ENCODE measurements around the gene BMP2K. TPM values are rescaled to one million over a fixed set of nuclear protein-coding genes. Genes with fewer than 3 reads are reported as not detected.

Gene BMP2K
- polyA plus RNA-seq, 3 donors from 2014 or later: 0.93 to 3.0 (median 1.3) TPM

DNA sequence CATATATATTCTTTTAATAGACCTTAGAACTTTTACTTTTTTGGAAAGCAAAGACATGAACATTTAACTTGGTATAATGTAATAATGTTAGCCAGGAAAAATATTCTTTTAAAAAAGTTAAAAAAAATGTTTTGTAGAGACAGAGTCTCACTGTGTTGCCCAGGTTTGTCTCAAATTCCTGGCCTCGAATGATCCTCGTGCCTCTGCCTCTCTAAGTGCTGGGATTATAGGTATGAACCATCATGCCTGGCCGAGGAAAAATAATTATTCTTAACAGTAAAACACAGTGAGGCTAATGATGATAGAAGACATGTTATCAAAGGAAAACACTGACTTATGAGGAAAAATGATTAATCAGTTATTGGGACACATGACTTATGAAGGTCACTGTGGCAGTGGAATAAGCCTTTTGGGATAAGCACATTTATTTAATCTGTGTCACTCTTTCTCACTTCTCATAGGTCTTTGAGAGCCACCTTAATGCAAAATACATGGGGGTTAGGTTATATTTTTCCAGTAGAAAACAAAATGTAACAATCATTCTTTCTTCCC lies 6.0 kb upstream of the BMP2K start:
- no peak for DNase-seq
- H3K27me3 Mint-ChIP-seq (ENCODE audit: low read depth in 3 of 3): peaks cover 2 to 8% (median 6%) of the 10 kb centered on the region in 3 donors
- no peaks in the 10 kb centered on the region for H3K9me3 Mint-ChIP-seq
- no peak overlapping the region for H3K27ac Mint-ChIP-seq
- H3K4me3 Mint-ChIP-seq: no peak overlapping the region
- H3K36me3 Mint-ChIP-seq: no peaks in the 10 kb centered on the region
- H3K4me1 Mint-ChIP-seq: peaks cover 3 to 6% of the 10 kb centered on the region in 2 donors

DNA sequence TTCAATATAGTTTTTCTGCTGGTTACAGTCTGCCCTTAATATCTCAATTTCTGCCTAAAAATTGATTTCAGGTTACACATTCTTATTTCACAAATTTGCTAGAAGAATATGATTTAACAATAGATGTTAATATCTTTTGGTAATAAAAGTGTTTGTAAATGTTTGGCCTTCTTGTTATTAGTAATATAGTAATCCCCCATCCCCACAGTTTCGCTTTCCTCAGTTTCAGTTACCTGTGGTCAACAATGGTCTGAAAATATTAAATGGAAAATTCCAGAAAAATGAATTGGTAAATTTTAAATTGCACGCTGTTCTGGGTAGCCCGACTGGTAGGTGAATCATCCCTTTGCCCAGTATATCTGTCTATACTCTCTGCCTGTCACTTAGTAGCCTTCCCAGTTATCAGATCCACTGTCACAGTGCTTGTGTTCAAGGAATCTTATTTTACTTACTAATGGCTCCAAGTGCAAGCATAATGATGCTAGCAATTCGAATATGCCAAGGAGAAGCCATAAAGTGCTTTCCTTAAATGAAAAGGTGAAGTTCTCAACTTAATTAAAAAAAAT lies 3.5 kb upstream of the BMP2K start:
- H3K27ac Mint-ChIP-seq: no peak overlapping the region

GRCh38 chr4:78774417-78774816 lies 1.7 kb upstream of the BMP2K start:
- Mint-ChIP-seq H3K4me1 (peaks cover 18 to 23% of the 10 kb centered on the region in 2 donors), H3K9me3 (no peaks in the 10 kb centered on the region), H3K27ac (peak overlapping the region in 2 of 6 donors; percentile 42 to 90), H3K27me3 (ENCODE audit: low read depth in 3 of 3) (peaks cover 10 to 19% (median 14%) of the 10 kb centered on the region in 3 donors), H3K4me3 (peak overlapping the region in 3 of 5 donors; percentile 91 to 94 (median 93)), H3K36me3 (no peaks in the 10 kb centered on the region)
- no peak for DNase-seq

More for the DNA sequence above, 3.5 kb upstream of the BMP2K start:
- Mint-ChIP-seq H3K9me3 (no peaks in the 10 kb centered on the region), H3K36me3 (no peaks in the 10 kb centered on the region), H3K4me1 (peaks cover 16 to 19% of the 10 kb centered on the region in 2 donors), H3K4me3 (no peak overlapping the region), H3K27me3 (ENCODE audit: low read depth in 3 of 3) (peaks cover 12 to 19% (median 14%) of the 10 kb centered on the region in 3 donors)
- no peak for DNase-seq

DNA sequence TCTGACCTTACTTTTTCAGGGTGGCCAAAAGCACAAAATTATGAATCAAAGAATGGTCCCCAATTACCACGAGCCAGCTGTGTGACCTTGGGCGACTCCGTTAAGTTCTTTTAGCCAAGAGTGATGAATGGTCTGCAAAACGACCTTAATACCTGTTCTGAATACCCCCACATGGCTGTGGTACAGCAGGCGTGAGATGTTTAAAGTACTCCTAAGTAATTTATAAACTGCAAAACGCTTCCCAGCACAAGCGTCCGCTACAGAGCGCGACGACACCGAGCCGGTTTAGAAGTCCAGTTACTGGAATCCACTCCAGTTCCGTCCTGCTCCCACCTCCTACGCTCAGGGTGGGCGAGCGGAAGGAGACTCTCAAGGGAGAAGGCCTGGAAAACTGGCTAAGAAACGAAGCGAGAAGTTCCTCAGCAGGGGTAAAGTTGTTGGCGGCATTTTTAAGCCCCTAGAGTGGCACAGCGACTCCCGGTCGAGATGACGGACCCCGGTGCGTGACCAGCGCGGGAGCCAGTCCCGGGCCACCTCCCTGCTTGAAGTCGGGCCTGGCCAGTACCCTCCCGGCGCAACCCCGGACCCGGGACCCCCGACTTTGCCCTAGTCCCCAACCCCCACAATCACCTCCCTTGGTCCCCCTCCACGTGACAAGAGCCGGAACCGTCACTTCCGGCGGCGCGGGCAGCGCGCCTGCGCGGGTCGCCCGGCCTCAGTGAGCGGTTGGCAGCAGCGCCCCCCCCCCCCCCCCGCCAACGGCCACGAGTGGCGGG lies 659 bp upstream of the BMP2K start:
- Mint-ChIP-seq H3K4me3 (peak overlapping the region; percentile 91 to 97 (median 94)), H3K36me3 (no peaks in the 10 kb centered on the region), H3K4me1 (peaks cover 18 to 23% of the 10 kb centered on the region in 2 donors), H3K27me3 (ENCODE audit: low read depth in 3 of 3) (peaks cover 10 to 19% (median 12%) of the 10 kb centered on the region in 3 donors), H3K27ac (peak overlapping the region; percentile 90 to 97 (median 96)), H3K9me3 (no peaks in the 10 kb centered on the region)
- peak; percentile 84 to 90 (median 89) for DNase-seq

- H3K36me3 Mint-ChIP-seq: no peaks in the 10 kb centered on the region
- H3K27ac Mint-ChIP-seq: peak overlapping the region; percentile 86 to 91 (median 88)
Measured at GRCh38 chr4:78776729-78777575, 802 bp downstream of the BMP2K start.

DNA sequence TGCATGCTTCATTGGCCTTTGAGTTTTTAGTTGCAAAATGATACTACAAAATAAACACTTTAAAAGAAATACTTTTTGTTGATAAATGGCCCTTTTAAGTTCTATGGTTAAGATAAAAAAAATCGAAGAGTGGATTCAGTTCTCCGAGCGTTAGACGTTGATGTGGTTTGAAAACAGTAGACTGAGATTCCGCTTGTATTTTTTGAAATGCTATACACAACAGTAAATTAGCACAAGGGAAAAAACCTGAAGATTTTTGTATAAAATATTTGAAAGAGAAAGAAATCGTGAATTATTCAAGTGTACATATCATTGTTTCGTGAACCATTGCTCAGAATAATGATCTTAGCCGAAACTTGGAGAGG lies 1.4 kb downstream of the BMP2K start:
- Mint-ChIP-seq H3K9me3 (no peaks in the 10 kb centered on the region), H3K4me3 (peak overlapping the region; percentile 89 to 94 (median 92))
- DNase-seq: no peak

More at GRCh38 chr4:78776729-78777575, 802 bp downstream of the BMP2K start:
- peak; percentile 50 to 58 (median 54) for DNase-seq
- Mint-ChIP-seq H3K4me3 (peak overlapping the region; percentile 89 to 94 (median 92)), H3K4me1 (peaks cover 18 to 23% of the 10 kb centered on the region in 2 donors), H3K27me3 (ENCODE audit: low read depth in 3 of 3) (peaks cover 10 to 19% (median 12%) of the 10 kb centered on the region in 3 donors), H3K9me3 (no peaks in the 10 kb centered on the region)

DNA sequence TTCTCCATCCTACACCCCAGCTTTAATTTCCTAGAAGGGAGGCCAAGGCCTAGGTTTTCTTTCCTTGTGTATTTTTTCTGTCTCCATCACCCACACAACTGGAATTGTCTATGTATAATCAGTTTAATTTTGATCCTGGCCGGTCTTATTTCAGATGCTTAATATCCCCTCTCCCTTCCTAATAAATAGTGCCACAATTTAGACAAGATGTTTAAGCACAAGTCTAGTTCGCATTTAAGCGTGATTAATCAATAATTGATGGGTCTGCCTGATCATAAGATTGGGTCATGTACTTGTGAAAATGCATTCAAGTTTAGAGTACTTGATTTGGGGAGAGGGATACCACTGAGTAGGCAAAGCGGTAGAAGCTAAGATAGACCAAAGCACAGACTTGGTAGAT lies 2.4 kb downstream of the BMP2K start:
- peaks cover 10 to 17% (median 12%) of the 10 kb centered on the region in 3 donors for H3K27me3 Mint-ChIP-seq (ENCODE audit: low read depth in 3 of 3)
- DNase-seq: no peak
- H3K27ac Mint-ChIP-seq: no peak overlapping the region
- H3K4me3 Mint-ChIP-seq: no peak overlapping the region
- peaks cover 18 to 23% of the 10 kb centered on the region in 2 donors for H3K4me1 Mint-ChIP-seq
- no peaks in the 10 kb centered on the region for H3K9me3 Mint-ChIP-seq
- H3K36me3 Mint-ChIP-seq: no peaks in the 10 kb centered on the region

More for the DNA sequence above, 1.4 kb downstream of the BMP2K start:
- H3K4me1 Mint-ChIP-seq: peaks cover 18 to 23% of the 10 kb centered on the region in 2 donors
- no peaks in the 10 kb centered on the region for H3K36me3 Mint-ChIP-seq
- H3K27me3 Mint-ChIP-seq (ENCODE audit: low read depth in 3 of 3): peaks cover 10 to 19% (median 12%) of the 10 kb centered on the region in 3 donors
- peak overlapping the region in 1 of 6 donors; percentile 89 for H3K27ac Mint-ChIP-seq

- peaks cover 10 to 17% (median 12%) of the 10 kb centered on the region in 3 donors for H3K27me3 Mint-ChIP-seq (ENCODE audit: low read depth in 3 of 3)
- H3K27ac Mint-ChIP-seq: no peak overlapping the region
- H3K36me3 Mint-ChIP-seq: no peaks in the 10 kb centered on the region
Measured at GRCh38 chr4:78779280-78779679, 3.1 kb downstream of the BMP2K start.

GRCh38 chr4:78780093-78780492 lies 3.9 kb downstream of the BMP2K start:
- Mint-ChIP-seq H3K4me1 (peaks cover 16 to 18% of the 10 kb centered on the region in 2 donors), H3K27ac (no peak overlapping the region), H3K4me3 (no peak overlapping the region), H3K27me3 (ENCODE audit: low read depth in 3 of 3) (peaks cover 10 to 14% (median 12%) of the 10 kb centered on the region in 3 donors), H3K36me3 (no peaks in the 10 kb centered on the region), H3K9me3 (no peaks in the 10 kb centered on the region)
- DNase-seq: no peak

More at GRCh38 chr4:78779280-78779679, 3.1 kb downstream of the BMP2K start:
- Mint-ChIP-seq H3K9me3 (no peaks in the 10 kb centered on the region), H3K4me1 (peaks cover 18 to 23% of the 10 kb centered on the region in 2 donors), H3K4me3 (no peak overlapping the region)
- no peak for DNase-seq

DNA sequence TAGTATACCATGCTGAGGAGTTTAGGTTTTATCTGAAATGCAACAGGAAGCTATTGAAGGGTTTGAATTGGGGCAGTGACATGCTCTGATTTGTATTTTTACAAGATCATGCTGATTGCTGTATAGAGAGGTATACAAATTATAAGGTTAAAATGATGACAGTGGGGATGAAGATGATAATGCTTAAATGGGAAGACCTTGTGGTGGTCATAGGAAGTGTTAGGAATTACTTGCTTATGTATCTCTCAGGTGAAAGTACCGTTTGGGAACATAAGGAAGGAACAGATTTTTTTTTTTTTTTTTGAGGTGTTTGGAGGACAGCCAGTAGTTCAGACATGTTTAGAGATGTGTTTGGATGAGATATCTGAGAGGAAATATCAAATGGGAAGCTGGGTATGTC lies 5.0 kb downstream of the BMP2K start:
- H3K4me3 Mint-ChIP-seq: no peak overlapping the region
- H3K9me3 Mint-ChIP-seq: no peaks in the 10 kb centered on the region
- H3K36me3 Mint-ChIP-seq: peaks cover 0 to 4% (median 0%) of the 10 kb centered on the region in 3 donors
- peaks cover 5 to 6% (median 5%) of the 10 kb centered on the region in 3 donors for H3K27me3 Mint-ChIP-seq (ENCODE audit: low read depth in 3 of 3)
- H3K27ac Mint-ChIP-seq: no peak overlapping the region
- H3K4me1 Mint-ChIP-seq: peaks cover 12 to 15% of the 10 kb centered on the region in 2 donors
- DNase-seq: no peak

DNA sequence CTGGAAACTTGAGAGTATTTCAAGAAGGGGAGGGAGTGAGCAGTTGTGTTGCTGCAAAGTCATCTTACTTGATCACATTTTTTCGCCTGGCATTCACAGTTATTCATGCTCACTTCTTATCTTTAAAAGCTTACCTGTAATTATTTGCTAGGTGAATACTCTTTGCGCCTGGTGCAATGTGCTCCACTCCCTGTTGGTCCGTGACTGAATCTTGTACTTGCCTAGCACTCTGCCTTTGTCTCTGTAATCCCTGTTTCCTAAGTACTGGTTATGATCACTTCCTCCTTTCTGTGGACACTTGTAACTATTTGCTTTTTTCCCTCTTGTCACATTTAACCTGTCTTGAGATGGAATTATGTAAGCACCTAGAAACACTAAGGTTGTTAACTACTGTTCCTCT lies 5.8 kb downstream of the BMP2K start:
- H3K4me3 Mint-ChIP-seq: no peak overlapping the region
- peaks cover 9 to 11% of the 10 kb centered on the region in 2 donors for H3K4me1 Mint-ChIP-seq
- H3K36me3 Mint-ChIP-seq: peaks cover 0 to 4% (median 0%) of the 10 kb centered on the region in 3 donors
- H3K27me3 Mint-ChIP-seq (ENCODE audit: low read depth in 3 of 3): peaks cover 1 to 2% (median 2%) of the 10 kb centered on the region in 3 donors
- DNase-seq: no peak
- H3K27ac Mint-ChIP-seq: no peak overlapping the region
- no peaks in the 10 kb centered on the region for H3K9me3 Mint-ChIP-seq

GRCh38 chr4:78784236-78784865 lies 8.2 kb downstream of the BMP2K start:
- DNase-seq: no peak
- Mint-ChIP-seq H3K4me3 (no peak overlapping the region), H3K27ac (no peak overlapping the region), H3K9me3 (no peaks in the 10 kb centered on the region), H3K27me3 (ENCODE audit: low read depth in 3 of 3) (no peaks in the 10 kb centered on the region), H3K36me3 (peaks cover 0 to 4% (median 0%) of the 10 kb centered on the region in 3 donors), H3K4me1 (no peaks in the 10 kb centered on the region)

All from immature natural killer cell (primary cell).